Measurements from ENCODE around the gene SNX1. TPM values are rescaled to one million over a fixed set of nuclear protein-coding genes. Genes with fewer than 3 reads are reported as not detected.

The SNX1 gene
- total and polyA plus RNA-seq, 5 donors = 54.1 to 149 (median 104) TPM

DNA sequence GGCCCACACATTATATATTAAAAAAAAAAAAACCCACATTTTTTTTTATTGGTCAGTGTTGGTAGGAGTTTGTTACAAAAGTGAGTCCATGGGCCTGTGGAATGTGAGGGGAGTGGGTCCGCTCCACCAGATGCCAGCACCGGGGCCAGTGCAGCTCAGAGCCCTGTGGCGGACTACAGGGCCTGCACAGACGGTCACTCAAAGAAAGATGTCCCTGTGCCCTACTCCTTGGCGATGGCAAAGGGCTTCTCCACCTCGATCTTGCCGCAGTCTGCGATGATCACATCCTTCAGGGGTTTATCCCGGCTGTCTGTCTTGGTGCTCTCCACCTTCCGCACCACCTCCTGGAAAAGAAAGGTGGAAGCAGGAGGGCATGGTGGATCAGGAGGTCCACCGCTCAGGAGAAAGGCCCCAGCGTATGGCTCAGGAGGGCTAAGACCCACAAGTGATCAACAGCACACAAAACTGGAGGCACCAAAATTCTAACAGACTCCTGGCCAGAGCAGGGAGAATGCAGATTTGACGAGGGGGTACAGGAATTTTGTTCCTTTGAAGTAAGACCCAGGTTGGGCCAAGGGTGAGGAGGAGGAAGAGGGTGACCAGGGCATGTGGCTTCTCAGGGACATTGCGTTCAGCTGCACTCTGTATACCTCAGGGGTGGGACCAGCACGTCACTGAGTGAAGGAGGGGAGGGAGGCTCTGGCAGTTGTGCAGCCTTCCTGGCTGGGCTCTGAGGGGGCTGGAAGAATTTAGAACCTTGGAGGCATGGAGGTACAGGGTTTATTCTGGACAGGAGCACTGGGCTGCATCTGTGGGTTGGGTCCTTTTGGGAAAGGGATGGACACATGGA is 60.2 kb downstream of the SNX1 start:
- ATAC-seq = no peak
- Histone ChIP-seq H3K27me3 (ENCODE audit: control insufficient read depth, insufficient read depth) (no peaks in the 10 kb centered on the region), H3K4me1 (ENCODE audit: control insufficient read depth, insufficient read depth, low read length) (peaks cover 10% of the 10 kb centered on the region), H3K27ac (ENCODE audit: low read length) (peak overlapping the region; percentile 12), H3K9me3 (ENCODE audit: control insufficient read depth, low read length) (no peaks in the 10 kb centered on the region), H3K4me3 (ENCODE audit: low read length) (no peak overlapping the region)
- WGBS = 87% methylated on average over 15 of the region's 15 CpGs
- intact Hi-C loops (cut with DNase I) = no loop called here
- peak in 1 of 3 donors; percentile 36 for DNase-seq

DNA sequence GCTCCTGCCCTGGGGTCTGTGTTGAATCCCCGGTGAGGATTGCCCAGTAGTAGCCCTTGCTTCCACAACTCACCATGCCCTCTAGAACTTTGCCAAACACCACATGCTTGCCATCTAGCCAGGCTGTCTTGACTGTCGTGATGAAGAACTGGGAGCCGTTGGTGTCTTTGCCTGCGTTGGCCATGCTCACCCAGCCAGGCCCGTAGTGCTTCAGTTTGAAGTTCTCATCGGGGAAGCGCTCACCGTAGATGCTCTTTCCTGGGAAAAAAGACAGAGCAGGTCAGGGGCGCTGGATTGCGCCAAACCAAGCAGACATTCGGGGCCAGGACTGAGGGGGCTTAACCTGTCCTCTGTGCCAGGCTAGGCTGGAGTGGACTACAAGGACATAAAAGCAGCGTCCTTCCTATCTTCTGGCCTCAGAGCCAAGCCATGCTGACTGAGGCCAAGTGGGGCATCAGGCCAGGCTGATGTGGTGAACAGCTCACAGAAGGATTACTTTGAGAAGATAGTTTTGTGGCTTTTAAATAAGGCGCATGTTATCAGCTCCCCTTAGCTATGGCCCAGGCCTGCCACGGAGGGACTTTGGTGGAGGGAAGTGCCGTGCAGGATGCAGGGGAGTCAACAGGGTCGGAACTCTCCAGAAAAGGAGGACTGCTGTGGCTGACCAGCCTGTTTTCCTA is 61.0 kb downstream of the SNX1 start:
- peak overlapping the region; percentile 21 for H3K27ac ChIP-seq (ENCODE audit: low read length)
- WGBS = 74% methylated on average over 16 of the region's 16 CpGs
- H3K9me3 ChIP-seq (ENCODE audit: control insufficient read depth, low read length) = no peaks in the 10 kb centered on the region
- peaks cover 12% of the 10 kb centered on the region for H3K4me1 ChIP-seq (ENCODE audit: control insufficient read depth, insufficient read depth, low read length)
- no peaks in the 10 kb centered on the region for H3K27me3 ChIP-seq (ENCODE audit: control insufficient read depth, insufficient read depth)
- ATAC-seq = no peak
- peak; percentile 33 to 69 (median 68) for DNase-seq
- intact Hi-C loops (cut with DNase I) = no loop called here
- no peak overlapping the region for H3K4me3 ChIP-seq (ENCODE audit: low read length)

DNA sequence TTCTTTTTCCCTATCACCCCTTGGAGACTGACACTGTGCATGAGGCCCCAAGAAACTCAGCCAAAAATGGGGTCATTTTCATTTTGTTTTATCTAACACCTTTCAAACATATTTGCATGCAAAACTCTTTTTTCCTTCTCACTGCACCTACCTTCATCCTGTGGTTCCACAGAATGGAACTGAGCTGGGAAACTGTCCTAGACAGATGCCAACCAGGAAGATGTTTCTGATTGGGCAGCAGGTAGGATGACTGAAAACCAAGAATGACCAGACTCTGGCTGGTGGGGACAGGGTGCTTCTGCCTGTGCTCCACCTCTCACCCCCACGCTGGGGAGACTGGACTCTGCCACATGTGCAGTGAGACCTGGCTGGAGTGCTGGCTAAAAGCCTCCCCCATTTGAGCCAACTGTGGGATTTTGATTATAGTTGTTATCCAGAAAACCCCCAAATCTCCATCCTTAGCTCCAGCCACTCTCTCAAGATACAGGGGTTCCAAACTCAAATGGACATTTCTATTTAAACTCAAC is 61.9 kb downstream of the SNX1 start:
- no peak for ATAC-seq
- H3K27ac ChIP-seq (ENCODE audit: low read length) = peak overlapping the region; percentile 75
- WGBS = 77% methylated on average over 1 of the region's 1 CpG
- H3K4me1 ChIP-seq (ENCODE audit: control insufficient read depth, insufficient read depth, low read length) = peaks cover 14% of the 10 kb centered on the region
- intact Hi-C loops (cut with DNase I) = no loop called here
- no peaks in the 10 kb centered on the region for H3K9me3 ChIP-seq (ENCODE audit: control insufficient read depth, low read length)
- no peak for DNase-seq
- H3K27me3 ChIP-seq (ENCODE audit: control insufficient read depth, insufficient read depth) = no peaks in the 10 kb centered on the region
- H3K4me3 ChIP-seq (ENCODE audit: low read length) = no peak overlapping the region

DNA sequence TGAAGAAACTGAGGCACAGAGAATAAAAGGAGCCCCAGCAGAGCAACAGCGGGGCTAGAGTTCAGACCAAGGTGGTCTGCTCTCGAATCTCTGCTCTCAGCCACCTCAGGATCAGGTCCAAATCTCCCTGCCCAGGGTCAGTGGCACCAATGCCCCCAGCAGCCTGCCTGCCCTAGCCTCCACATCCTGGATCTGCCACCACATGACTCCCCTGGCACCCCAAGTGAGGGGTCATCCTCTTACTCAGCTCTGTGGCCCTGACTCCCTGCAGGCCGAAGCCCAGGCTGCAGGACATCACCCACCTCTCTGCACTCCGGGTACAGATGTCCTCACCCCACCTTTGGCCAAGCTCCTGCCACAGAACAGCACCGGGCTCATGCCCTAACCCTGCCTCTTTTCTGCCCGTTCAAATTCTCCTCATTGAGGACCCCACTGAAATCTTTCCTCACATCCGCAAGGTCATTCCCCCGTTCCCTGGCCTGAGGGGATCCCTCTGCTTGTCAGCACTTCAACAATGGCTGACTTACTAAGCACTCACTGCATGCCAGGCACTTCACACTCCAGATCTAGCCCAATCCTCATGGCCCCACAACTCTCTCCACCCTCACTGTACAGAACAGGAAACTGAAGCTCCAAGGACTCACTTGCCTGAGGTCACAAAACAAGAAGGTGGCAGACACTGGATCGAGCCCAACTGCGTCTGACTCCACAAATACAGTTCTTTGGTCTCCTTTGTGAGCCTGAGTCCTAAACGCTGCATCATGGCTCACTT is 62.8 kb downstream of the SNX1 start:
- H3K4me3 ChIP-seq (ENCODE audit: low read length) = no peak overlapping the region
- peak overlapping the region; percentile 75 for H3K27ac ChIP-seq (ENCODE audit: low read length)
- H3K9me3 ChIP-seq (ENCODE audit: control insufficient read depth, low read length) = no peaks in the 10 kb centered on the region
- no peaks in the 10 kb centered on the region for H3K27me3 ChIP-seq (ENCODE audit: control insufficient read depth, insufficient read depth)
- peaks cover 14% of the 10 kb centered on the region for H3K4me1 ChIP-seq (ENCODE audit: control insufficient read depth, insufficient read depth, low read length)
- intact Hi-C loops (cut with DNase I) = no loop called here
- ATAC-seq (peak in 1 of 2 donors; percentile 6), DNase-seq (peak in 2 of 3 donors; percentile 31 to 70)
- 64% methylated on average over 11 of the region's 11 CpGs for WGBS

DNA sequence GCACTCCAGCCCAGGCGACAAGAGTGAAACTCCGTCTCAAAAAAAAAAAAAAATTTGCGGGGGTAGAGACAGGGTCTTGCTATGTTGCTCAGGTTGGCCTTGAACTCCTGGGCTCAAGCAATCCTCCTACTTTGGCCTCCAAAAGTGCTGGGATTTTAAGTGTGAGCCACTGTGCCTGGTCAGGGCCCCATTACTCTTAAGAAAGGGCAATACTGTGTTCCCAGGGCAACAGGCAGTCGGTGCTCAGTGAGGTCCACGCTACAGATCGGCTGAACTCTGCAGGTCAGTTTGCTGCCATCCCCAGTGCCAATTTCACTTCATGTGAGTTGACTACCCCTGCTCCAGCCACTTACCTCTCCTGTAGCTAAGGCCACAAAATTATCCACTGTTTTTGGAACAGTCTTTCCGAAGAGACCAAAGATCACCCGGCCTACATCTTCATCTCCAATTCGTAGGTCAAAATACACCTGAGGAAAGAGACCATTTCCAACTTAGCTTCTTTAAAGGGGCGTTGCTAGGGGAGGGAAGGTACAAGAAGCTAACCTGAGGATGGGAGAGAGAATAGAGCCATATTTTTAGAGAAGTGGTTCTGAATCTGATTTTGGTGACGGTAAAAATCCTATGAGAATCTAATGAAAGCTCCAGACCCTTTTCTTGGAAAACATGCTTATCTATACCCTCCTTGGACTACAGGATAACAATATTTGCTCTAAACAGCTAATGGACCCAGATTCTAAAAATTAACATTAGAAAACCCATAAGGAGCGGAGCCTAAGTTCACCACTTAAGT is 66.1 kb downstream of the SNX1 start:
- Histone ChIP-seq H3K9me3 (ENCODE audit: control insufficient read depth, low read length) (no peaks in the 10 kb centered on the region), H3K27ac (ENCODE audit: low read length) (peak overlapping the region; percentile 98), H3K4me1 (ENCODE audit: control insufficient read depth, insufficient read depth, low read length) (peaks cover 11% of the 10 kb centered on the region), H3K4me3 (ENCODE audit: low read length) (peak overlapping the region; percentile 88), H3K27me3 (ENCODE audit: control insufficient read depth, insufficient read depth) (no peaks in the 10 kb centered on the region)
- ATAC-seq = no peak
- intact Hi-C loops (cut with DNase I) = no loop called here
- 47% methylated on average over 12 of the region's 12 CpGs for WGBS
- no peak for DNase-seq

DNA sequence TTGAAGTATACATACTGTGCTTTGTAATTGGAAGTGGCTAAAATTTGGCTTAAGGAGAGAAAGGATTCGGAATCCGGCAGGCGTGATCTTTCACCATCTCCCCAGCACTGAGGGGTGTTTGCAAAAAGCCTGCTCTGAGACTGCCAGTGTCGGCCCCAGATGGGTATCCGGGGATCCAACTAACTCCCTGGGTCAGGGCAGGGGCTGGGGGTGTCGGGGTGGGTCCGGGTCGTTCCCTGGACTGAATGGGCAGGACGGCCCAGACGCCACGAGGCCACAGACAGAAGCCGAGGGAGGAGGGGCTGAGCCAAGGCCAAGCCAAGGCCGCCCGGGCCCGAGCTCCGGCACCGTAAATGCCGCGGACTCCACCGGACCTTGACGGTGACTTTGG is 66.7 kb downstream of the SNX1 start:
- 1% methylated on average over 21 of the region's 21 CpGs for WGBS
- intact Hi-C loops (cut with DNase I) = no loop called here
- no peak for DNase-seq
- Histone ChIP-seq H3K27me3 (ENCODE audit: control insufficient read depth, insufficient read depth) (no peaks in the 10 kb centered on the region), H3K9me3 (ENCODE audit: control insufficient read depth, low read length) (no peaks in the 10 kb centered on the region), H3K4me1 (ENCODE audit: control insufficient read depth, insufficient read depth, low read length) (peaks cover 11% of the 10 kb centered on the region), H3K27ac (ENCODE audit: low read length) (peak overlapping the region; percentile 98), H3K4me3 (ENCODE audit: low read length) (peak overlapping the region; percentile 88)
- peak; percentile 38 to 60 for ATAC-seq

DNA sequence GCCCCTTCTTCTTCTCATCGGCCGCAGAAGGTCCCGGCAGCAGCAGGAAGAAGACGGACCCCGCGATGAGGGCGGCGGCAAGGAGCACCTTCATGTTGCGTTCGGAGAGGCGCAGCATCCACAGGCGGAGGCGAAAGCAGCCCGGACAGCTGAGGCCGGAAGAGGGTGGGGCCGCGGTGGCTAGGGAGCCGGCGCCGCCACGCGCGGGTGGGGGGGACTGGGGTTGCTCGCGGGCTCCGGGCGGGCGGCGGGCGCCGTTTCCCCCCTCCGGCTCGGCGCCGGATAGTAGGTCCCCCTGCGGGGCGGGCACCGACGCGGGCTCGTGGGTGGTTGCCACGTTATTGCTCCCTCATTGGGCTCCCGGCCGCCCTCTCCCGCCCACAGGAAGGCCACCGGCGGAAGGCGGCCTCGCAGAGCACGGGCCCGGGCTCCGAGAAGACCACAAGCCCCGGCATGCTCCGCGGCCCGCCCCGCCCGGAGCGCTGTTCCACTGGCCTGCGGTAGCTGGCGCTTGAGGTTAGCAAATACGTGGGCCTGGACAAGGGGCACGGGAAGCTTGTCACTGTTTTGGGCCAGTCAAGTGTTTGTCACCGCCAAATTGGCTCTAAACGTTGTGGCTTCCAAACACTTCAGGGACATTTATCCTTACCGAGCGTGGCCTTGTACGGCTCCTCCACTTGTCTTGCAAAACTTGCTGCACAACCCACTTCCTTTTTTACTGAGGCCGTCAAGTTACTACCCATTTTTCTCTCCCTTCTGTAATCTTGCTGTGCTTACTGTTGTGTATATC is 67.3 kb downstream of the SNX1 start, which contains the start of gene PPIB:
TSS of gene PPIB (minus strand) at position 154 of the 790 bp plus-strand sequence. CDS start at position 118, 36 bp downstream.
- H3K4me3 ChIP-seq (ENCODE audit: low read length) = peak within 1 kb of the TSS; percentile 88
- WGBS = under 1% methylated on average over 69 of the region's 69 CpGs
- intact Hi-C loops (cut with DNase I) = no loop called here
- peak within 1 kb of the TSS; percentile 98 for H3K27ac ChIP-seq (ENCODE audit: low read length)
- ATAC-seq = peak; percentile 96 to 97
- no peaks in the 10 kb centered on the region for H3K9me3 ChIP-seq (ENCODE audit: control insufficient read depth, low read length)
- peaks cover 8% of the 10 kb centered on the region for H3K4me1 ChIP-seq (ENCODE audit: control insufficient read depth, insufficient read depth, low read length)
- no peaks in the 10 kb centered on the region for H3K27me3 ChIP-seq (ENCODE audit: control insufficient read depth, insufficient read depth)
- DNase-seq = peak; percentile 99

DNA sequence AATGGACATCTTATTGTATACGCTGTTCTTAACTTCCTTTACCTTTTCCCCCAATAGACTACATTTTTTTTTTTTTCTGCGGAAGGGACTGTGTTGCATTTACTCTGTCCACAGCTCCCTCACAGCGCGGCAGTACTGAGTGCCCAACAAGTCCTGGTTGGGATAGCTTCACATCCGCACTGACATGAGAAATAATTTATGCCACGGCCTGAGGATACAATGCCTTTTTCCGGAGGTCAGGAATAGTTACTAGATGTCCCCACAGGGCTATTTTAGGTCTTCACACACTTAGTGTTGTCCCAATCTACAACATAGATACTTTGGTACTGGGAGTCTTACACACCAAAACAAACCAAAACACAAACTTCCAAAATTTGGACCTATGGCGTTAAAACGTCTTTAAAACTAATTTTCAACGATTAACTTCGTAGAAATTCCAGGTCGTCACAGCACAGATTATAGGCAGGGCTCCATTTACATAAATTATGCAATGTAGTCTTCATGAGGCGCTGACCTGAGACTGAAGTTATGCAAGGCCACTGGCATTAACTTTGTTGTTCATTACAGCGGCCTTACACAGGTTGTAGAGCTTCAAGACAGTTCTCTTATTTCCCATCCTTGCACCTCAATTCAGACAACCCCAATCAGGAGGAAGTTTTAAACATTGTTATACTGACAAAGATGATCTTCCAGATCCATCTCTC is 68.0 kb downstream of the SNX1 start:
- DNase-seq = peak; percentile 33 to 77 (median 73)
- peak overlapping the region; percentile 44 for H3K4me3 ChIP-seq (ENCODE audit: low read length)
- peak overlapping the region; percentile 82 for H3K27ac ChIP-seq (ENCODE audit: low read length)
- WGBS = 38% methylated on average over 14 of the region's 14 CpGs
- peaks cover 4% of the 10 kb centered on the region for H3K4me1 ChIP-seq (ENCODE audit: control insufficient read depth, insufficient read depth, low read length)
- H3K27me3 ChIP-seq (ENCODE audit: control insufficient read depth, insufficient read depth) = no peaks in the 10 kb centered on the region
- peak; percentile 10 to 20 for ATAC-seq
- H3K9me3 ChIP-seq (ENCODE audit: control insufficient read depth, low read length) = no peaks in the 10 kb centered on the region
- intact Hi-C loops (cut with DNase I) = no loop called here

DNA sequence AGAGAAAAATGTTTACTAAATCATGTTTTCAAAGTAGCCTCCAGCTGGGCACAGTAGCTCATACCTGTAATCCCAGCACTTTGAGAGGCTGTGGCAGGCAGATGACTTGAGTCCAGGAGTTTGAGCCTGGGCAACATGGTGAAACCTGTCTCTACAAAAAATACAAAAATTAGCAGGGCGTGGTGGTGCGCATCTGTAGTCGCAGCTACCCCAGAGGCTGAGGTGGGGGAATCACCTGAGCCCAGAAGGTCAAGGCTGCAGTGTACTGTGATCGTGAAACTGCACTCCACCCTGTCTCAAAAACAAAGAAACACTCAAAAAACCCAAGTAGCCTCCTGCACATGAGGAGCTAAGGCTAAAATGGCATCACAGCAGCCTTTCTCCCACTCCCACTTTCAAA is 68.7 kb downstream of the SNX1 start:
- Histone ChIP-seq H3K4me3 (ENCODE audit: low read length) (no peak overlapping the region), H3K4me1 (ENCODE audit: control insufficient read depth, insufficient read depth, low read length) (peaks cover 4% of the 10 kb centered on the region), H3K27me3 (ENCODE audit: control insufficient read depth, insufficient read depth) (no peaks in the 10 kb centered on the region), H3K27ac (ENCODE audit: low read length) (peak overlapping the region; percentile 51), H3K9me3 (ENCODE audit: control insufficient read depth, low read length) (no peaks in the 10 kb centered on the region)
- intact Hi-C loops (cut with DNase I) = no loop called here
- WGBS = 94% methylated on average over 4 of the region's 4 CpGs
- DNase-seq (no peak), ATAC-seq (no peak)

Data from right cardiac atrium (tissue), 5 donors.